GM12872 (cell line): Measurements from ENCODE around the gene QRFPR.

Experiments
- CTCF ChIP-seq: IDR thresholded peaks from 3 replicates; pipeline ENCODE4 v1.5.1; 2011; ENCODE audit warnings: low read depth, mild to moderate bottlenecking, low read length, moderate library complexity; ENCODE audit not compliant: insufficient read depth

QRFPR gene

GRCh38 chr4:121392426-121393086 lies 11.7 kb upstream of the QRFPR start:
- TF ChIP-seq CTCF, result no peak

- TF ChIP-seq CTCF, result no peak
These were observed 9.5 kb upstream of the QRFPR start for GRCh38 chr4:121390335-121390734.

GRCh38 chr4:121379276-121379675 lies 1.5 kb downstream of the QRFPR start:
- TF ChIP-seq CTCF, result no peak

- TF ChIP-seq CTCF, result no peak
These were observed 3.7 kb downstream of the QRFPR start for GRCh38 chr4:121377076-121377475.

- no peak for TF ChIP-seq CTCF
These were observed 4.3 kb downstream of the QRFPR start for GRCh38 chr4:121376556-121376955.

- no peak for TF ChIP-seq CTCF
These were observed 4.7 kb downstream of the QRFPR start for GRCh38 chr4:121376097-121376496.

- TF ChIP-seq CTCF, result no peak
These were observed 5.6 kb downstream of the QRFPR start for GRCh38 chr4:121375262-121375661.

- no peak for TF ChIP-seq CTCF
These were observed 7.0 kb downstream of the QRFPR start for GRCh38 chr4:121373841-121374240.
